ENCODE measurements around the gene CNN2. TPM values are rescaled to one million over a fixed set of nuclear protein-coding genes. Genes with fewer than 3 reads are reported as not detected.

The CNN2 gene
- total RNA-seq, 4 donors from 2014 or later = 71.2 to 86.5 (median 79.7) TPM

DNA sequence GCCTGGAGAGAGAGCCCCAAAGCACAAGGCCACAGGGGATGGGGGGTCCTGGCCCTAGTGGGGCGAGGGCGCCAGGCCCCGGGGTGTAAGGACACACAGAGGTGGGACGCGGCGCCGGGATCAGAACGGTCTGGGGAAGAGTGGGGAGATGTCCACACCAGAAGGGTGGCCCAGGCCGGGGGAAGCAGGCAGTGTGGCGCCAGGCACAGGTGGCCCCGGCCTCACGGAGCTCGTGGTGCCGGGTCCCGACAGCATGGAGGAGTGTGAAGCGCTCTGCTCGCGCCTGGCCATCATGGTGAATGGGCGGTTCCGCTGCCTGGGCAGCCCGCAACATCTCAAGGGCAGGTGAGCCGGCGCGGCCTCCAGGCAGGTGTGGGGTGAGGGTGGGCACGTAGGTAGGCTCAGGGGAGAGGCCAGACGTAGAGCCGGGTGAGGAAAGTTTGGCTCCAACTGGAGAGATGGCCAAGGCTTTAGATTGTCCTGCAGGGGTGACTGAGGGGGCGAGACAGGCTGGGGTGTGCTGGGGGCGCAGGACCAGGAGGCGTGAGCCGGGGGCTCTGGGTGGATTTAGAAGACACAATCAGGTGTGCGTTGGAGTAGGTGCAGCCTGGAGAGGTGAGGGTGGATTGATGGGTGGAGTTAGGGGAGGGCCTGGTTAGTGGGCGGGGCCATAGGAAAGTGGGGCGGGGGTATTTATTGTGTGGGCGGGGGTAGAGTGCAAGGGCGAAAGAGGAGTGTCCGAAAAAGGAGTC, 37.7 kb downstream of the CNN2 start:
- no peak for TF ChIP-seq POLR2A (IDR thresholded peaks at IDR 0.05)
- TF ChIP-seq, protein P1, sequence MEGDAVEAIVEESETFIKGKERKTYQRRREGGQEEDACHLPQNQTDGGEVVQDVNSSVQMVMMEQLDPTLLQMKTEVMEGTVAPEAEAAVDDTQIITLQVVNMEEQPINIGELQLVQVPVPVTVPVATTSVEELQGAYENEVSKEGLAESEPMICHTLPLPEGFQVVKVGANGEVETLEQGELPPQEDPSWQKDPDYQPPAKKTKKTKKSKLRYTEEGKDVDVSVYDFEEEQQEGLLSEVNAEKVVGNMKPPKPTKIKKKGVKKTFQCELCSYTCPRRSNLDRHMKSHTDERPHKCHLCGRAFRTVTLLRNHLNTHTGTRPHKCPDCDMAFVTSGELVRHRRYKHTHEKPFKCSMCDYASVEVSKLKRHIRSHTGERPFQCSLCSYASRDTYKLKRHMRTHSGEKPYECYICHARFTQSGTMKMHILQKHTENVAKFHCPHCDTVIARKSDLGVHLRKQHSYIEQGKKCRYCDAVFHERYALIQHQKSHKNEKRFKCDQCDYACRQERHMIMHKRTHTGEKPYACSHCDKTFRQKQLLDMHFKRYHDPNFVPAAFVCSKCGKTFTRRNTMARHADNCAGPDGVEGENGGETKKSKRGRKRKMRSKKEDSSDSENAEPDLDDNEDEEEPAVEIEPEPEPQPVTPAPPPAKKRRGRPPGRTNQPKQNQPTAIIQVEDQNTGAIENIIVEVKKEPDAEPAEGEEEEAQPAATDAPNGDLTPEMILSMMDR (IDR thresholded peaks at IDR 0.05) = no peak
- 69 to 84% methylated on average over 37 of the region's 37 CpGs for WGBS, 2 donors
- no peak overlapping the region for H3K4me3 ChIP-seq (ENCODE audit: low read depth, poor library complexity, severe bottlenecking)
- DNase-seq (ENCODE audit: low spot score in 2 of 2) = no peak
- intact Hi-C loops (cut with DNase I; ENCODE audit: low total_unique reads) = no loop called here

DNA sequence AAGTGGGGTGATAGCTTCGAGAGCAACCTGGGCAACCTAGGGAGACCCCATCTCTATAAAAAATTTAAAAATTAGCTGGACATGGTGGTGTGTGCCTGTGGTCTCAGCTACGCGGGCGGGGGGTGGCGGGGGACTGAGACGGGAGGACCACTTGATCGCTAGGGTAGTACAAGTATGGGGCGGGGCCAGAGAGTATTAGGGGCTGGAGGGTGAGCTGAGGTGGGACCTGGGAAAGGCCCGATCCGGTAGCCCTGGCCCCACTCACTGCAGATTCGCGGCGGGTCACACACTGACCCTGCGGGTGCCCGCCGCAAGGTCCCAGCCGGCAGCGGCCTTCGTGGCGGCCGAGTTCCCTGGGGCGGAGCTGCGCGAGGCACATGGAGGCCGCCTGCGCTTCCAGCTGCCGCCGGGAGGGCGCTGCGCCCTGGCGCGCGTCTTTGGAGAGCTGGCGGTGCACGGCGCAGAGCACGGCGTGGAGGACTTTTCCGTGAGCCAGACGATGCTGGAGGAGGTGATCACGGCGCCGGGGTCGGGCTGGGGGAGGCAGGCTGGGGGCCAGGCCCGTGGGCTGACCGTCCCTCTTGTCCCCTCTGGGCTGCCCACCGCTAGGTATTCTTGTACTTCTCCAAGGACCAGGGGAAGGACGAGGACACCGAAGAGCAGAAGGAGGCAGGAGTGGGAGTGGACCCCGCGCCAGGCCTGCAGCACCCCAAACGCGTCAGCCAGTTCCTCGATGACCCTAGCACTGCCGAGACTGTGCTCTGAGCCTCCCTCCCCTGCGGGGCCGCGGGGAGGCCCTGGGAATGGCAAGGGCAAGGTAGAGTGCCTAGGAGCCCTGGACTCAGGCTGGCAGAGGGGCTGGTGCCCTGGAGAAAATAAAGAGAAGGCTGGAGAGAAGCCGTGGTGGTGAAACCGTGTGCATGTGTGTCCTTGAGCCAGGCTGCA, 38.5 kb downstream of the CNN2 start:
- 7 to 14% methylated on average over 36 to 46 of the region's 60 CpGs for WGBS, 2 donors
- DNase-seq (ENCODE audit: low spot score in 2 of 2) = no peak
- intact Hi-C loops (cut with DNase I; ENCODE audit: low total_unique reads) = no loop called here
- no peak overlapping the region for H3K4me3 ChIP-seq (ENCODE audit: low read depth, poor library complexity, severe bottlenecking)
- TF ChIP-seq, protein P1 (IDR thresholded peaks at IDR 0.05) = peak in 1 of 3 donors; percentile 28
- no peak for TF ChIP-seq POLR2A (IDR thresholded peaks at IDR 0.05)

DNA sequence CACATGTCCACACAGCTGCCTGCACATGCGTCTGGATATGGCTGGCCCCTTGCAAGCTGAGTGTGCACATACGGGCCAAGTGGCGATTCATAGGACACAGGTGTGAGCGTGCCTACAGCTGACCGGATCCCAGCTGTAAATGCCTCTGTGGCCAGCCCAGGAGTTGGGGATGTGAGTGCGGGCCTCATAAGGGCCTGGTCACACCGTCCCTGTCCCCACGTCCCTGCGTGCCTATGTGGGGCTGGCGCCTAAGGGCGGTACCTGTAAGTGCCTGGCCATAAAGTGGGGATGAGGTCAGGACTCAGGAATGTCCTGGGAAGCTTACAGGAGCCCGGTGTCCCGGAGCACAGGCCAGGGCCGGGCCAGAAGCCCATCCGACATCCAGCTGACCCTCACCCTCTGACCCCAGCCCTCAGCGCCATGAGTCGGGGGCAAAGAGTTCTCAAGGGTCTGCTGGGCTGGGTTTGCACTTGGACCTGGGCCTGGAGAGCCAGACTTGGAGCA, 39.2 kb downstream of the CNN2 start:
- TF ChIP-seq, protein P1 (IDR thresholded peaks at IDR 0.05) = no peak
- no peak for TF ChIP-seq POLR2A (IDR thresholded peaks at IDR 0.05)
- 50 to 61% methylated on average over 12 to 17 of the region's 17 CpGs for WGBS, 2 donors
- no peak overlapping the region for H3K4me3 ChIP-seq (ENCODE audit: low read depth, poor library complexity, severe bottlenecking)
- no peak for DNase-seq (ENCODE audit: low spot score in 2 of 2)
- intact Hi-C loops (cut with DNase I; ENCODE audit: low total_unique reads) = no loop called here

DNA sequence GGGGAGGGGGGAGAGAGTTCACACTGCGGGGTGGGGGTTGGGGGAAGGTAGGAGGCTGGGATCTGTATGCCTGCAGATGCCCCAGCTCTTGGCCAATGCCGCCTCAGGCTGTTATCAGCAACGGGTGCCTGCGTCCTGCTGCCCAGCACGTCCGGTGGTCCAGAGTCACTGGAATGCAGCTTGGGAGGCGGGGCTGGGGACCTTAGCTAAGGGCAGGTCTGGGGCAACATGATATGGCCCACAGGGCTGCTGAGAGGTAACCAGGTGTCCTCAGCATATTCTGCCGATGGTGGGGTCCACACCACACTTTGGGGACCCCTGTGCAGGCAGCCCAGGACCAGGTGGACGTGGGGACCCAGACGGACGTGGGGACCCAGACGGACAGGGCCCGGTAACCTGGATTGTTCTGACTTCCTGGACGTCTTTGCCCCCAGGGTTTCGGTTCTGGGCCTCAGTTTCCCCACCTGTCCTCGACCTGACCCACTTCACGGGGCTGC, 39.9 kb downstream of the CNN2 start:
- peak overlapping the region; percentile 8 for H3K4me3 ChIP-seq (ENCODE audit: low read depth, poor library complexity, severe bottlenecking)
- no peak for DNase-seq (ENCODE audit: low spot score in 2 of 2)
- TF ChIP-seq POLR2A (IDR thresholded peaks at IDR 0.05) = no peak
- TF ChIP-seq, protein P1 (IDR thresholded peaks at IDR 0.05) = no peak
- 49 to 51% methylated on average over 15 to 17 of the region's 17 CpGs for WGBS, 2 donors
- intact Hi-C loops (cut with DNase I; ENCODE audit: low total_unique reads) = no loop called here

DNA sequence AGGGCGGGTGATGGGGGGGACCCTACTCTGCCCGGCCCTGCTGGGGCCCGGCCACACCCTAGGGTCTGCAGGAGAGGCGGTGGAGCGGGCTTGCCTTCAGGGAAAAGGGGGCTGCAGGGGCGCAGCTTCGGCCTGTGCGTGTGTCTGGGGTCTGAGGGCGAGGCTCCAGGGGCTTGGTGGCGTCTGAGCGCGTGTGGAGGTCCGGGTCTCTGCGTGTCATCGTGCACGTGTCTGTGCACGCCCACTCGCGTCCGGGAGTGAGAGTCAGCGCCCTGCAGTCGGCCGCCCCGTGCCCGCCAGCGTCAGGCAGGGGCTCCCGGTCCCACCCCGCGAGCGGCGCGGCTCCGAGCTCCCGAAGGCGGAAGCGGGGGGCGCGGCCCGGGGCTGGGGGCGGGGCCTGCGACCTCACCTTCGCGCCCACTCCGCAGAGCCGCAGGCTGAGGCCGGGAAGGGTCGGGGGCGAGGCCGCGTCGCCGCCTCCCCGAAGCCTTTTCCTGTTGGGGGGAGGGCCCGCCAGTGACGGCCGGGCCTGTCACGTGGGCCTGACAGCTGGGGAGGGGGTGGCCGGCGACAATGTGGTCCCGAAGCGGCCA, 40.4 kb downstream of the CNN2 start, which contains the start of gene ARHGAP45:
TSS of gene ARHGAP45 (plus strand) at position 420 of the 593 bp plus-strand sequence. CDS start 239 bp downstream, outside the sequence.
- no peak for DNase-seq (ENCODE audit: low spot score in 2 of 2)
- TF ChIP-seq POLR2A (IDR thresholded peaks at IDR 0.05) = no peak
- TF ChIP-seq, protein P1 (IDR thresholded peaks at IDR 0.05) = no peak
- WGBS, 2 donors = 0 to 6% methylated on average over 16 to 32 of the region's 61 CpGs

More for the DNA sequence above, 40.4 kb downstream of the CNN2 start, which contains the start of gene ARHGAP45:
- peak within 1 kb of the TSS; percentile 8 for H3K4me3 ChIP-seq (ENCODE audit: low read depth, poor library complexity, severe bottlenecking)
- intact Hi-C loops (cut with DNase I; ENCODE audit: low total_unique reads) = no loop called here

Measured in lower leg skin (tissue), 4 donors.